Umbilical cord (tissue), 2 donors: ENCODE data around the gene GFOD2. TPM values are rescaled to one million over a fixed set of nuclear protein-coding genes. Genes with fewer than 3 reads are reported as not detected.
"Not testable (repeated sequence)": the region's sequence is repeated elsewhere in the genome, so short reads cannot be mapped to it uniquely, and the experiment has no call there.

Source experiments
- DNase-seq: peaks from one replicate; pipeline ENCODE4 v3.0.0-alpha.2; 2015; ENCODE audit warnings: low spot score
- total RNA-seq: library from RNA; depleted of rRNA; stranded (reverse); fragments of >200 nt; gene quantifications from one replicate; pipeline ENCODE4 v1.2.3, GENCODE V29; 2014; ENCODE audit warnings: low replicate concordance; ENCODE audit not compliant: insufficient read depth

Gene GFOD2
- total RNA-seq, 1 donor from 2014 or later, result 14.0 TPM

DNA sequence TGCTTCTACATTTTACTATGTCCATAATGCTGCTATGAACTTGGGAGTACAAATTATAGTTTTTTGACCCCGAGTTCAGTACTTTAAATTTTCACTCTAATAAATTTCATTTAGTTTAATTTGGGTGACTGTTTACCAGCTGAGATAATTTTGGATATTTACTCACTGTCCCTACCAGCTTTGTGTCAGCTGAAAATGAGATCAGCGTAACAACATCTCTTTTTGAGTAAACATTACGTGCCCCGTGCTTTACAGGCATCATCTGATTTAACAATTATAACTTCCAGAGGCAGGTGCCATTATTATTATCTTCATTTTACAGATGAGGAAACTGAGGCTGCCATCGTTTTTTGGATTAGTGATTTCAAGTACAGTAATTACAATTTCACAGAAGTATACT lies 15.0 kb downstream of the GFOD2 start:
- no peak for DNase-seq

DNA sequence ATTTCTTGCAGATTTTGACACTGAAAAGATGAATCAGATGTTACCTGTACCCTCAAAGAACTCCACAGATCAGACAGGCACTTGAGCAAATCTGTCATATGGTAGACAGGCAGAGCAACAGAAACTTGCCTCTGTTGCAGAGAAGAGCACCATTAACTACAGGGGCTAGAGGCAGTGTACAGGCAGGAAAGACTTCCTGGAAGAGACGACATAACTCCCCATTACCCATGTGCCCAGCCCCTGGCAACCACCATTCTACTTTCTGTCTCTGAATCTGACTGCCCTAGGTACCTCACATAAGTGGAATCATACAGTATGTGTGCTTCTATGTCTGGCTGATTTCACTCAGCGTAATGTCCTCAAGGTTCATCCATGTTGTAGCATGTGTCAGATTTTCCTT lies 15.5 kb downstream of the GFOD2 start:
- no peak for DNase-seq

DNA sequence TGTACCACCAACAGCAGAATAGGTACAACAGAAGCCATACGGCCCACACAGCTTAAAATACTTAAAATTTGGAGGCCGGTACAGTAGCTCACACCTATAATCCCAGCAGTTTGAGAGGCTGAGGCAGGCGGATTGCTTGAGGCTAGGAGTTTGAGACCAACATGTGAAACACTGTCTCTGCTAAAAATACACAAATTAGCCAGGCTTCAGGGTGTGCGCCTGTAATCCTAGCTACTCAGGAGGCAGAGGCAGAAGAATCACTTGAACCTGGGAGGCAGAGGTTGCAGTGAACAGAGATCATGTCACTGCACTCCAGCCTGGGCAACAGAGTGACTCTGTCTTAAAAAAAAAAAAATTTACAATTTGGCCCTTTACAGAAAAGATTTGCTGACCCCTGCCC lies 17.0 kb downstream of the GFOD2 start:
- DNase-seq, result no peak

DNA sequence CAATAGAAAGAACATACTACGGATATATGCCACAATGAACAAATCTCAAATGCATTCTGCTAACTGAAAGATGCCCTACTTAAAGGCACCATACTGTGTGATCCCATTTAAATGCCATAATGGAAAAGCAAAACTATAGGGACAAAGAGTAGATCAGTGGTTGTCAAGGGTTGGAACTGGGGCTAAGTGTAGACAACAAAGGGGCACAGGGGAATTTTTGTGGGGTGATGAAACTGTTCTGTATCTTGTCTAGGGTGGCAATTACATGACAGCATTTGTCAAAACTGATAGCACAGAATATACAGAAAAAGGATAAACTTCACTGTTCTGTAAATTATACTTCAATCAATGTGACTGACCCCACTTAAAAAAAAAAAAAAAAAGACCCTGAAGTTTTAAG lies 17.7 kb downstream of the GFOD2 start:
- DNase-seq, result no peak

DNA sequence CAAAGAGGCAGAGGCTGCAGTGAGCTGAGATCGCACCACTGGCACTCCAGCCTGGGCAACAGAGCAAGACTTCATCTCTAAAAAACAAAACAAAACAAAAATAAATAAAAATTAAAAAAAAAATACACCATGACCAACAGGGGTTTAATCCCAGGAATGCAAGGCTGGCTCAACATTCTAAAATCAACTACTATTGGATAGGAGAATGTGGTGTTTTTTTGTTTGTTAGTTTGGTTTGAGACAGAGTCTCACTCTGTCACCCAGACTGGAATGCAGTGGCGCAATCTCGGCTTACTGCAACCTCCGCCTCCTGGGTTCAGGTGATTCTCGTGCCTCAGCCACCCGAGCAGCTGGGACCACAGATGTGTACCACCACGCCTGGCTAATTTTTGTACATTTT lies 19.9 kb downstream of the GFOD2 start:
- DNase-seq, result no peak

DNA sequence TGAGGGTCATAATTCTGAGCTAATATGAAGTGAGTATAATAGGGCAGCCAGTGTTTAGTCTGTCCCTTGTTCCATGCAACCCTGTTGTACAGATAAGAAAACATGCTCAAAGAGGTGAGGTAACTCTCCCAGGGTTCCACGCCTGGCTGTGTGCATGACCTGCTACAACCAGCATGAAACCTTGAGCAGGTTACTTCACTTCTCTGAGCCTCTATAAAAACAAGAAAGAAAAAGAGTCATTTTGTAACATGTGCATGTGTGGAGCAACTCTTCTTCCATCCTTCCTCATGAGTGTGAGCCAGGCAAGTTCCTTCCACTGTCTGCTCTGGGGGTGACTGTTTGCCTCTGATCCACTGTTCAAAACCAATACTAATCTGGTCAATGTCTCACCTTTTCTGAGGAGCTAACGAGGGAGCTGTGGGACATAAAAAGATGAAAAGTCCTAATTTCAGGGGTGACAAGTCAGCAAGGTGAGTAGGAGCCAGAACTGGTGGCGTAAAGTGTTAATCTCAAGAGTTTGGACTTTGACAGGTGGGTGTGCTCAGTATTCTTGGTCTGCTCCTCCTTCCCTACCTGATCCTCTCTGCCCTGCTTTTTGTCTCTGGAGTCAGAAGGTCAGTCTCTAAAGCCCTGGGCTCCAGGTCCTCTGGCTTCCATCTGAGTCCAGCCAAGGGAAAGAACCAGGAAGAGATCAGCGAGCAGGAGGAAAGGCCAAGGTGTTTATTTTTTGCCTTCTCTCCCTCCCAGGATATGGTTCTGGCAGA lies 21.5 kb downstream of the GFOD2 start:
- DNase-seq, result no peak

DNA sequence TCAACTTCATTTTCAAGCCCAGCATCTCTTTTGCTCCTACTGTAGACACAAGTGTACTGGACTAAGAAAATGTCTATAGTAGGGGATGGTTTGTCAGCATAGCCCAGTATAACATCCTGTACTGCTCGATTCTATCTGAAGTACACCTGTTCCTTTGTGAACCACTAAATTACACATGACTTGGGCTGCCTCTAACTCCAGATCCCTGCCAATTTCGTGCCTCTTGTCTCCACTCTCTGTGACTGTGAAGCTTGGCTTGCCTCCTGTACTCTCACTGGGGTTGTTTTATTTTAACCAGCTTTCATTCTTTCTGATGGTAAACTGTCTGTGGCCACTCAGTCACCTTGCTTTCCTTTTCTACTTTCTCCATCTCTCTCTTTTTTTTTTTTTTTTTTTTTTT lies 24.5 kb downstream of the GFOD2 start:
- no peak for DNase-seq

DNA sequence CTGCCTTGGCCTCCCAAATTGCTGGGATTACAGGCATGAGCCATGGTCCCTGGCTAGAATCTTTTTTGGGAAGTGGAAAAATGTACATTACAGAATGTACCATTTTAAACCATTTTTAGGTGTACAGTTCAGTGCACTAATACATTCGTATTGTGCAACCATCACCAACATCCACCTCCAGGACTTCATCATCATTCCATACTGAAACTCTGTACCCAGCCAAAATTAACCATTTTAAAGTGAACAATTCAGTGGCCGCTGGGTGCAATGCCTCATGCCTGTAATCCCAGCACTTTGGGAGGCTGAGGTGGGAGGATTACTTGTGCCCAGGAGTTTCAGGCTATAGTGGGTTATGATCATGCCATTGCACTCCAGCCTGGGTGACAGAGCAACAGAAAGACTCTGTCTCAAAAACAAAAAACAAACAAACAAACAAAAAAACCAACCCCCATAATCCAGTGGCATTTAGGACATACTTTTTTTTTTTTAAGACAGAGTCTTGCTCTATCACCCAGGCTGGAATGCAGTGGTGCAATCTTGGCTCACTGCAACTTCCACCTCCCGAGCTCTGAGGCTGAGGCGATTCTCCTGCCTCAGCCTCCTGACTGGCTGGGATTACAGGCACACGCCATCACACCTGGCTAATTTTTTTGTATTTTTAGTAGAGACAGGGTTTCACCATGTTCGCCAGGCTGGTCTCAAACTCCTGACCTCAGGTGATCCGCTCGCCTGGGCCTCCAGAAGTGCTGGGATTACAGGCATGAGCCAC lies 25.4 kb downstream of the GFOD2 start:
- not testable (repeated sequence) for DNase-seq

DNA sequence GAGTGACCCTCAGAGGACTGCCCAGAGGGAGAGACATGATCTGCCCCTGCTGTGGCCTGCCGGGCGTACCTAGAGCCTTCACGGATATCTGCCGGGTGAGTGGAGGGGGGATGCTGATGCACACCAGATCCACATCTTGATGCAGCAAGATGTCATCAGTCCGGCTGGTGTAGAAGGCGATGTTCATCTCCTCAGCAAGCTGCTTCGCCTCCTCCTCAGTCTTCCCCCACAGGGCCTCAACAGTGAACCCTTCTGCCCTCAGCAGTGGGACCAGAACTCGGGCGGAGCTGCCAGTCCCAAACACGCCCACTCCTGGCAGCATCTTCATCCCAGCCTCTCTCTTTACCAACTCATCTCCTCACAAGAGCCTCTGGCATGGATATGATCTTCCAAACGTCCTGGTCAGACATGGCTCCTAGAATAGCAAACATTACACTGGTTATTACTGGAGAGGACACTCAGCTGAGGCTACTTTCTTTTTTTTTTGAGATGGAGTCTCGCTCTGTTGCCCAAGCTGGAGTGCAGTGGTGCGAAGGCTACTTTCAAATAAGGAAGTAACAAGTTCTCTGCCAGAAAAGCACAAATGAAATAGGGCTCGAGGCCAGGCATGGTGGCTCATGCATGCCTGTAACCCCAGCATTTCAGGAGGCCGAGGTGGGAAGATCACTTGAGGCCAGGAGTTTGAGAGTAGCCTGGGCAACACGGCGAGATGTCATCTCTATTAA lies 33.6 kb downstream of the GFOD2 start:
- DNase-seq, result no peak

DNA sequence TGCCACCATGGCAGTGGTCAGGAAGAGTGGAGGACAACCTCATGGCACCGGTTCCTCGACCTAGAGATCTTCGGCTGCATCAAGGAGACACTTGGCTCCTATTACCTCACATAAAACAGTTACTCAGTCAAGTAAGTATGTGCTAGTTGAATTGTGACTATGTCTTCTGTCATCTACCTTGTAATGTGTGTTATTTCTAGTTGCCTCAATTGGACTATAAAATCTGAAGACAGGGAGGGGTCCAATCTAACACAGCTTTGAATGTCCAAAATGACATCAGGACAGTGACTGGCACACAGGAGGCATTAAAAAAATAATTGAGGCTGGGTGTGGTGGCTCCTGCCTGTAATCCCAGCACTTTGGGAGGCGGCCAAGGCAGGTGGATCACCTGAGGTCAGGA lies 35.3 kb downstream of the GFOD2 start:
- DNase-seq, result no peak

DNA sequence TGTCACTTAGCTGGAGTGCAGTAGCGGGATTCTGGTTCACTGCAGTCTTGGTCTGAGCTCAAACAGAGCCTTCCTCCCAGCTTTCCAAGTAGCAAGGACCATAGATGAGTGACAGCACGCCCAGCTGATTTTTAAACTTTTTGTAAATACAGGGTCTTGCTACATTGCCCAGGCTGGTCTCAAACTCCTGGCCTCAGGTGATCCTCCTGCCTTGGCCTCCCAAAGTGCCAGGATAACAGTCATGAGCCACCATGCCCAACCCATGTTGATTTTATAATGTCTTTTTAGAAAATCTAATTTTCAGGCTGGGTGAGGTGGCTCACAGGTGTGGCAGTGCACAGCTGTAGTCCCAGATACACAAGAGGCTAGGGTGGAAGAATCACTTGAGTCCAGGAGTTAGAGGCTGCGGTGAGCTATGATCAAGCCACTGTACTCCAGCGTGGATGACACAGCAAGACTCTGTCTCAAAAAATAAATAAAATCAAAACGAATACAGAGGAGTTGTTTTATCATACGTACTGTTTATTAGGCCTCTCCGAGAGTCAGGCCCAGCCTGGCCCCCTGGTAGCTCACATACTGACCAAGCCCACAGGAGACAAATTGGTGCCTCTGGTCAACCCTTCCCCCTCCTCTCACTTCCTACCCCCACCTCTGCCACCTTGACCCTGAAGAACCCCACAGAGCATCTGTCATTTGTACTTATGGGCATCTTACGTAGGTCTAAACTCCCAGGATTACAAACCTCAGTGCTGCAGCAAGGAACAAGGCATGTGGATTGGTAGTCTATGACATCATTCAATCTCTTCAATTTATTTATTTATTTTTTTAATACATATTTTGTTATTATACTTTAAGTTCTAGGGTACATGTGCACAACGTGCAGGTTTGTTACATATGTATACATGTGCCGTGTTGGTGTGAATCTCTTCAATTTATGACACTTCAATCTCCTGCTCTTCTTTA lies 38.9 kb downstream of the GFOD2 start:
- no peak for DNase-seq

DNA sequence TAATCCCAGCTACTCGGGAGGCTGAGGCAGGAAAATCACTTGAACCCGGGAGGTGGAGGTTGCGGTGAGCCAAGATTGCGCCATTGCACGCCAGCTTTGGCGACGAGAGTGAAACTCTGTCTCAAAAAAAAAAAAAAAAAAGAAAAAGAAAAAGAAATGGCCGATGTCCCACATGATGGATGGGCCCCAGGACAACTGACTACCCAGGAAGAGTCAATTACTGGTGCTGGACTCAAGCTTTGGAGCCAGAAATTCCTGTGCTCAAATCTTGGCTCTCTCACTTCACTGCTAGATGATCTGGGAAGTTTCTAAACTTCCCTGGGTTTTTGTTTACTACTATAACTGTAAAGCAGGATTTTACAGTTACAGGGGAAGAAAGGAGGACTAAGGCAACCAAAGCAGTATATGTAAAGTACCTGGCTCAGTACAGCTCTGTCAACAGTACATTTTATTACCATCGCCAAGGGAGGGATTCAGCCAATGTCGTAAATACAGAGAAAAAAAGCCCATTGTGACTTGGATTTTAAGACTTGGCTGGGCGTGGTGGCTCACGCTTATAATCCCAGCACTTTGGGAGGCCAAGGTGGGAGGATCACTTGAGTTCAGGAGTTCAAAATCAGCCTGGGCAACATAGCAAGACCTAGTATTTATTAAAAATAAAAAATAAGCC lies 40.6 kb downstream of the GFOD2 start:
- no peak for DNase-seq

DNA sequence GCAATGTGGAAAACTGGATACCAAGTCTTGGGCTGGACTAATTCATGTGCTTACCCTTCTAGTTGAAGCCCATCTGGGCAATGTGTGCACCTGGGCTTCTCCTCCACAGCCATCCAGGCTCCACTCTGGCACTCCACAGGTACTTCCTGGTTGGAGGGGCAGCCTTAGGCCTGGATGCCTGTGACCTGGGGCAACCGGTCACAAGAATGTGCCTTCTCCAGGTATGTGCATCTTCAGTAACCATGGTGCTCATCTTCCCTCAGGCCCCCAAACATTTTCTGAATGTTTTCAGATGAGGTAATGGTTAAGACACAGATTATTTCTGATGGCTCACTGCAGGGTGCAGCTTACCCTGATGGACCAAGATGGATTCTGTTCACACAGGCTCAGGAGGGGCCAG lies 41.4 kb downstream of the GFOD2 start:
- no peak for DNase-seq

DNA sequence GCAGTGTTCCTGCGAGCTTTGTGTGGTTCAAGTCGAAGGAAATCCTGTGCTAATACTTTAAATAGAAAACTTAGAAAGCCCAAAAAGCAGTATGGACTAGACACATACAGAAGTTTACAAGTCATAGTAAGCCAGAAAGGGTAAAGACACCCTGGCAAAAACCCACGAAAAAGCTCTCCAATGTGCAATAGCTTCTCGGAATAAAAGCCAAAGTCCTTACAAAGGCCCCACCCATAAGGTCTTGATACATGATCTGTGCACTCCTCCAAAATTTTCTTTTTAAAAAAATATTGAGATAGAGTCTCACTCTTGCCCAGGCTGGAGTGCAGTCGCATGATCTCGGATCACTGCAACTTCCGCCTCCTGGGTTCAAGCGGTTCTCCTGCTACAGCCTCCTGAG lies 42.2 kb downstream of the GFOD2 start:
- DNase-seq, result no peak

DNA sequence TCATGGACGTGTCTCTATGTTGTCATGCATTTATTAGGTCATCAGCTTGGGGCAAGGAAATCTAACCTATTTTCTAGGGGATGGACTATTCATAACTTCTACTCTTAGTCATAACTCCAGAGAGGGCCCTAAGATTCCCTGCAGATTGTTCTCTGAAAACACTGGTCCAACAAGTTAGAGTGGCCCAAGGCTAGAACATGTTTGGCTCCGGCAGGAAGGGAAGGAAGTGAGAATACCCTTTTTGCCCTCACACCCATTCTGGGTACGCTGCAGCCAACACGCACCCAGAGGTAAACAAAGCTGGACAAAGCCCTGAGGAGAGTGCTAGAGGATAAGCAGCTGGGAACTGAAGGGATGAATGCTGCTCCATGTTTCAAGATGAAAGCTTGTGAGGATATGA lies 42.6 kb downstream of the GFOD2 start:
- DNase-seq, result no peak

DNA sequence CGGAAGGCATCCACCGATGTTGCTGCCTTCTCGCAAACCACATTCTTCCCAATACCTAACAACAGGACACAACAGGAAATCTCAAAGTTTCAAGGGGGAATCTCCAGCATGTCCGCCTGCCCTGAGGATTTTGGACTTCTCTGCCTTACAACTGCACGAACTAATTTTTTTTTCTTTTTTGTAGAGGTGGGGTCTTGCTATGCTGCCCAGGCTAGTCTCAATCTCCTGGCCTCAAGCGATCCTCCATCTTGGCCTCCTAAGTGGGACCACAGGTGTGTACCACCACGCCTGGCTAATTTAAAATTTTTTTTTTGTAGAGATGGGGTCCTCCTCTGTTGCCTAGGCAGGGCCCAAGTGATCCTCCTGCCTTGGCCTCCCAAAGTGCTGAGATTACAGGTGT lies 43.1 kb downstream of the GFOD2 start:
- no peak for DNase-seq

DNA sequence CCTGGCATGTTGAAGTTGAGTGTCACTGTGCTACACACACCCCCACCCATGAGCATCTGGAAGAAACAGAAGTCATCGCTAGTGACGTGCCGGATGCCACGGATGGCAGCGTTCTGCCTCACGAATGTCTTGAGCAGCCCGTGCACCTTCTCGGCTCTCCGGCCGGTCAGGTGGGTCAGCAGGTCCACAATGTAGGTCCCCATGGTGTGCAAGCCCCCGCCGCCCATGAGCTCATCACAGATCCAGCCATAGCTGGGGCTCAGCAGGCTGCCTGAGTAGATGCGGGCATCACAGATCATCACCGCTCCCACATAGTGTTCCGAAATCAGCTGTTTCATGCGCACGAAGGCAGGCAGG lies 43.6 kb downstream of the GFOD2 start:
- no peak for DNase-seq

DNA sequence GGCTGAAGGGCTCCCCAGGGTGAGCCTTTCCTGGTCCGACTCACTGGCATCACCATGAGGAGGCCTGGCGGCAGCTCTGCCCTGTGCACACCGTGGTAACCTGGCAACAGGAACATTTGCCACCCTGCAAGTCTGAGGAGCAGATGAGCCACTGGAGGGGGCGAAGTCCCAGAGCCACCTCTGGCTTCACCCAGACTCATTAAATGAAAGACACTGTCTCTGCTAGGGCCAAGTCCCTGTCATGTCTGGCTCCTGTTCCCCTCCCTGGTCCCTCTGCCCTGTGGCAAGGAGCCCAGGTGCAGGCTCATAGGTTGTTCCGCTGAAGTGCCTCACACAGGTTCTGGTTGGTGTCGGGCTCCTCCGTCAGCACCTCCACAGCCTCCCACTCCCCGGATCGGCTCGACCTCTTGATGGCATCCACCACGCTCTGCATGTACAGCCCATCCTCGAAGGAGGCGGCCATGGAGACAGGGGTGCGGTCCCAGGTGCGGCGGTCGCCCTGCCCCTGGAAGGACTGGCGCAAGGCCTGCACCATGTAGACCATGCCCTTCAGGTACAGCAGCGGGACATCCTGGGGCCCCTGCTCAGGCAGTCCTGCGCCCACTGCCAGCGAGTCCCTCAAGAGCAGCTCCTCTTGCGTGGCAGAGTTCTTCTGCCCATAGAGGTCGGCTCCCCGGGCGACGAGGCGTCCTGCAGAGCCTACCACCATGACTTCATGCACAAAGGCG lies 44.1 kb downstream of the GFOD2 start:
- DNase-seq, result no peak

DNA sequence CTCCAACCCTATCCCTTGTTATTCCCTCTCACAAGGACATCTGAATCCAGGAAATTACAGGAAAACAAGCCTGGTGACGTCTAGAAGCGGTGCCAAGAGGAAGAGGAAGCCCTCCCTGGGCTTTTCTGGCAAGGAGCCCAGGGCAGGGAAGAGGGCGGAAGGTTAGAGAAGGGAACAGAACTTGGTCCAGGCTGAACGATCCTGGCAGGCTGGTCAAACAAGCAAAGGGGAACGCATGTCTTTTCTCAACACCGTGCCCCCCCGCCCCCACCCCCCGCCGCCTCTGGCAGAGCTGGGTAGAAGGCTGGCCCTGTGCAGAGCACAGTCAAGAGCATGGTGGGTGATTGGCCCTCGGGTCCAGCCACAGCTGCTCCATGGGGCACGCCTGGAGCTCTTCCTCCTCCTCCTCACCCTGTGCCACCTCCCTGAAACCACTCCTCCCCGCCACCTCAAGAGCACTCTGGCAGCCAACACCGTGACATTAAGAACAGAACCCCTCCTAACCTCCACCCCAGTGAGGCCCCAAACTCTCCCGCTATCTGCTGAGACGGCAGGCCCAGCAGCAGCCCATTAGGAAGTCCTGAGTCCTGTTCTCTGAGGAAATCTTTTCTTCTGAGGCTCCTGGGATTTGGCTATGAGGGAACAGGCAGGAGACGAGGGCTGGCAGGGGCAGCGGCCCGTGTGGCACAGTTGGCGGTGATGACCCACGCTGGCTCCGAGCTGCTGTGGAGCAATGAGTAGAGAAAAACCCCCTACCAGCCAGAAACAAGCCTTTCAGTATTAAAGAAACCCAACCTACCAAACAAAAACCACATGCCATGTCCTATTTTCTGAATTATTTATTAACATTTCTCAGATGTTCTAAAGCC lies 45.2 kb downstream of the GFOD2 start:
- DNase-seq, result peak; percentile 70
